HUES64 (cell line): ENCODE measurements around the gene FOLR2.

ENCODE experiments used
- H3K27ac ChIP-seq: 2 replicates; pipeline ENCODE4 v1.7.0; 2013; ENCODE audit warnings: low read depth, low read length, inconsistent platforms
- H3K27me3 ChIP-seq: 2 replicates; pipeline ENCODE4 v1.6.1; 2013; ENCODE audit warnings: mild to moderate bottlenecking, low read length; ENCODE audit not compliant: insufficient read depth
- H3K36me3 ChIP-seq: 2 replicates; pipeline ENCODE4 v1.6.1; 2013; ENCODE audit warnings: mild to moderate bottlenecking, low read length; ENCODE audit not compliant: insufficient read depth
- H3K4me1 ChIP-seq: 2 replicates; pipeline ENCODE4 v1.6.1; 2013; ENCODE audit warnings: mild to moderate bottlenecking, low read length, moderate library complexity; ENCODE audit not compliant: insufficient read depth
- H3K4me3 ChIP-seq: 2 replicates; pipeline ENCODE4 v1.5.1; 2013; ENCODE audit warnings: mild to moderate bottlenecking, low read length, moderate library complexity
- H3K9ac ChIP-seq: 2 replicates; pipeline ENCODE4 v1.6.1; 2013; ENCODE audit warnings: mild to moderate bottlenecking, low read depth, low read length
- H3K9me3 ChIP-seq: 2 replicates; pipeline ENCODE4 v1.6.1; 2013; ENCODE audit warnings: low read depth, low read length; ENCODE audit not compliant: insufficient read depth
- WGBS: fragments of 150-250, 120-280 bp; methylation state at CpG from one replicate; pipeline ENCODE4 v1.1.7; 2013; ENCODE audit warnings: missing lambda C conversion rate; 5-methylcytosine and 5-hydroxymethylcytosine counted together

Gene FOLR2

DNA sequence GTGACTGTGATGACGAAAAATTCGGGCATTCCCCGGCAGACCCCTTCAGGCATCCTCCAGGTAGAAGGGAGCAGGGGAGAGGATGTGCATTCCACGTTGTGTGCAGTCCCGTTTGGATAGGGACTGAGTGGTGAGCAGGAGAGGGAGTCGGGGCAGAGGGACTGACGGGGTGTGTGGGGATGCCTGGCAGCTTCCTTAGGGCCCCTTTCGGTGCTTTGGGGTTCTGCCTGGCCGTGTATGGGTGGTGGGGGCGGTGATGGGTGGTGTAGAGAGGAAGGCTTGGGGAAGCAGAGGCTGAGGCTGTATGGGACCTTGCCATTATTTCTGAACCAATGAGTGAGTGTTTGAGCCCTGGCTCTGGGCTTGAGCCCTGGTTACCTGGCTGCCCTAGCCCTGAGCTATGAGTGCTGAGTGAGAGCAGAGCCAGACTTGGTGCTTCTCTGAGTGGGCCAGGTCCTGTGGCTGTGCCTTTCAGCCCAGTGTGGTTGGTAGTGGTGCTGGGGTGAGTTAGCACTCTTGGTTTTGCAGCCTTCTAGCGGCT is 8.9 kb downstream of the FOLR2 start:
- 8% methylated on average over 11 of the region's 11 CpGs for WGBS
- Histone ChIP-seq H3K27ac (no peak overlapping the region), H3K9me3 (no peaks in the 10 kb centered on the region)

DNA sequence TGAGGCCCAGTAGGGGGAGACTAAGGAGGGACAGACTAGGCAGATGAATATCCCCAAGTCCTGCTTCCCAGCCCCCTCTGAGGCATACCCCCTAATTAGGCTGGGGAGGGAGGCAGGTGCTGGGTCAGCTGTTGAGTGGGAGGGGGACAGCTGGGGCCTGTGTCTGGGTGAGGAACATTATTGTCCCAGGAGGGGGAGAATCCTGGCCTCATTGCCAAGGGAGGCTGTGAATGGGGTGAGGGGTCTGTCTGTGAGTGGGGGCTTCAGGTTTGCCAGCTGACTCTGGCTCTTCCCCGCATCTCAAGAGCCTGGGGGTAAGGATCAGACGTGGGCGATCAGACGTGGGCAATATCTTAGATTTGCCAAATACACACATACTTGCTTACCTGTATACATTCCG is 10.1 kb downstream of the FOLR2 start:
- H3K4me3 ChIP-seq: no peak overlapping the region
- peaks cover 47% of the 10 kb centered on the region for H3K36me3 ChIP-seq
- 84% methylated on average over 5 of the region's 5 CpGs for WGBS
- peaks cover 20% of the 10 kb centered on the region for H3K4me1 ChIP-seq
- no peaks in the 10 kb centered on the region for H3K9me3 ChIP-seq
- H3K9ac ChIP-seq: no peak overlapping the region
- no peaks in the 10 kb centered on the region for H3K27me3 ChIP-seq
- H3K27ac ChIP-seq: no peak overlapping the region

More for the DNA sequence above, 8.9 kb downstream of the FOLR2 start:
- Histone ChIP-seq H3K4me1 (peaks cover 20% of the 10 kb centered on the region), H3K27me3 (no peaks in the 10 kb centered on the region), H3K36me3 (peaks cover 35% of the 10 kb centered on the region), H3K4me3 (peak overlapping the region; percentile 92), H3K9ac (peak overlapping the region; percentile 87)

GRCh38 chr11:72227316-72228228 is 11.0 kb downstream of the FOLR2 start:
- Histone ChIP-seq H3K4me1 (peaks cover 14% of the 10 kb centered on the region), H3K9me3 (no peaks in the 10 kb centered on the region), H3K9ac (no peak overlapping the region), H3K36me3 (peaks cover 56% of the 10 kb centered on the region), H3K4me3 (no peak overlapping the region), H3K27me3 (no peaks in the 10 kb centered on the region), H3K27ac (no peak overlapping the region)
- WGBS: 93% methylated on average over 14 of the region's 14 CpGs

- WGBS: 95% methylated on average over 16 of the region's 16 CpGs
- Histone ChIP-seq H3K27ac (no peak overlapping the region), H3K4me1 (peaks cover 11% of the 10 kb centered on the region), H3K9ac (no peak overlapping the region), H3K36me3 (peaks cover 64% of the 10 kb centered on the region), H3K4me3 (no peak overlapping the region), H3K27me3 (no peaks in the 10 kb centered on the region), H3K9me3 (no peaks in the 10 kb centered on the region)
These were observed 11.7 kb downstream of the FOLR2 start for GRCh38 chr11:72228229-72228843.

DNA sequence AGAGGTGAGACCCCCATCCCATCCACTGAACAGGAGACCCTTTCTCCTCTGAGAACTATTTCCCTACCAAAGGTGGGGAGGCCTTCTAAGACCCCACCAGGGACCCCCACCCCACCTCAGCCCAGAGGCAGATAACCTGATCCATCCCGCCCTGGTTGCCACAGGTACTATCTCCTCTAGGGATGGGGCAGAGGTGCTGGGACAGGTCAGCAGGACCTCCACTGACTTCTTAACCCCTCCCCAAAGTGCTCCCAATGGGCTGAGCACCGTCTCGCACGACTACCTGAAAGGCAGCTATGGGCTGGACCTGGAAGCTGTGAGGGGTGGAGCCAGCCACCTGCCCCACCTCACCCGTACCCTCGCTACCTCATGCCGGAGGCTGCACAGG is 12.2 kb downstream of the FOLR2 start:
- WGBS: 91% methylated on average over 7 of the region's 7 CpGs
- no peaks in the 10 kb centered on the region for H3K9me3 ChIP-seq
- no peaks in the 10 kb centered on the region for H3K27me3 ChIP-seq
- H3K36me3 ChIP-seq: peaks cover 69% of the 10 kb centered on the region
- H3K27ac ChIP-seq: no peak overlapping the region
- no peak overlapping the region for H3K4me3 ChIP-seq
- H3K4me1 ChIP-seq: peaks cover 11% of the 10 kb centered on the region
- no peak overlapping the region for H3K9ac ChIP-seq

GRCh38 chr11:72229336-72229924 is 12.8 kb downstream of the FOLR2 start:
- no peak overlapping the region for H3K27ac ChIP-seq
- peaks cover 75% of the 10 kb centered on the region for H3K36me3 ChIP-seq
- 92% methylated on average over 8 of the region's 8 CpGs for WGBS
- H3K4me1 ChIP-seq: peaks cover 11% of the 10 kb centered on the region
- no peaks in the 10 kb centered on the region for H3K9me3 ChIP-seq
- H3K27me3 ChIP-seq: no peaks in the 10 kb centered on the region
- H3K9ac ChIP-seq: no peak overlapping the region
- H3K4me3 ChIP-seq: no peak overlapping the region

DNA sequence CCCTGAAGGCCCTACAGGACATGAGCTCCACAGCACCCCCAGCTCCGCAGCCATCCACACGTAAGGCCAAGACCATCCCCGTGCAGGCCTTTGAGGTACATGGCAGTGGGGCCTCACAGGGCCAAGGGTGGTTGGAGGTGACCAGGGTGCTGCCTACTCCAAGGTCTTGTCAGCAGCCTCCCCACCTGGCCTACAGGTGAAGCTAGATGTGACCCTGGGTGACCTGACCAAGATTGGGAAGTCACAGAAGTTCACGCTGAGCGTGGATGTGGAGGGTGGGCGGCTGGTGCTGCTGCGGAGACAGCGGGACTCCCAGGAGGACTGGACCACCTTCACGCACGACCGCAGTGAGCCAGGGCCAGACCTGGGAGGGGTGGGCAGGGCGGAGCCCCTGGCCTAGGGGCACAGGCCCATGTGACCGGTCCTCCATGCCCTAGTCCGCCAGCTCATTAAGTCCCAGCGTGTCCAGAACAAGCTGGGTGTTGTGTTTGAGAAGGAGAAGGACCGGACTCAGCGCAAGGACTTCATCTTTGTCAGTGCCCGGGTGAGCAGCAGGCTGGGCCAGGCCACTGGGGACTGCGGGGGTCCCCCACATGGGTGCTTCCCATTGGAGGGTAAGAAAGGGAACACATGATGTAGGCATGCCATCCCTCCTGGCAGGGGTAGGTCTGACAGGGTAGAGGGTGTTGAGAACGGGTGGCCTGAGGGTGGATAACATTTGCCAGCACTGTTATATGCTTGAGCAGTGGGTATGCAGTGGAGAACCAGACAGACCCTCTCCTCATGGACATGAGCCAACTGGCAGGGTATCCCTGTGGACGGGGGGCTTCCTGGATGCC is 13.6 kb downstream of the FOLR2 start:
- Histone ChIP-seq H3K9ac (no peak overlapping the region), H3K36me3 (peaks cover 82% of the 10 kb centered on the region), H3K27ac (no peak overlapping the region), H3K4me1 (peaks cover 11% of the 10 kb centered on the region), H3K9me3 (no peaks in the 10 kb centered on the region), H3K27me3 (no peaks in the 10 kb centered on the region), H3K4me3 (no peak overlapping the region)
- WGBS: 97% methylated on average over 21 of the region's 21 CpGs

GRCh38 chr11:72230764-72231365 is 14.3 kb downstream of the FOLR2 start:
- Histone ChIP-seq H3K36me3 (peaks cover 87% of the 10 kb centered on the region), H3K4me3 (no peak overlapping the region), H3K9me3 (no peaks in the 10 kb centered on the region), H3K27me3 (no peaks in the 10 kb centered on the region), H3K27ac (no peak overlapping the region), H3K9ac (no peak overlapping the region), H3K4me1 (peaks cover 6% of the 10 kb centered on the region)
- WGBS: 95% methylated on average over 18 of the region's 18 CpGs

- Histone ChIP-seq H3K27me3 (no peaks in the 10 kb centered on the region), H3K36me3 (peaks cover 95% of the 10 kb centered on the region), H3K4me3 (no peak overlapping the region), H3K27ac (no peak overlapping the region), H3K4me1 (0 out of 2 replicates have a peak, but pooled peaks cover 4% of the 10 kb centered on the region), H3K9me3 (no peaks in the 10 kb centered on the region), H3K9ac (no peak overlapping the region)
- 94% methylated on average over 9 of the region's 9 CpGs for WGBS
These were observed 15.0 kb downstream of the FOLR2 start for GRCh38 chr11:72231396-72232259.
